Caco-2 (cell line): ENCODE measurements around the gene DROSHA. TPM values are rescaled to one million over a fixed set of nuclear protein-coding genes. Genes with fewer than 3 reads are reported as not detected.
A peak's percentile ranks its signal among the peaks of the same experiment; 100 is the strongest.

Experiments used
- BruUV-seq: library from RNA; stranded (reverse); fragments of 400-500 nt; replicated peaks from 2 replicates; lab custom pipeline; 2021; lab: Mats Ljungman, UMichigan
- CTCF ChIA-PET: fragments of 300-600 bp; sonication (Branson Sonifier 250); formaldehyde crosslinking; loops from one replicate; lab custom pipeline; 2022; ENCODE audit warnings: antibody characterized with exemption; lab: Charles Lee
- POLR2A ChIA-PET: fragments of 300-600 bp; sonication (Branson Sonifier 250); formaldehyde crosslinking; loops from one replicate; lab custom pipeline; 2022; ENCODE audit warnings: antibody characterized with exemption; lab: Charles Lee
- DNase-seq, 2 experiments: peaks; one replicate each; pipeline versions ENCODE4 v3.0.0 to v3.0.0-alpha.2; 2020 to 2022
- H3K27me3 ChIP-seq: replicated peaks from 2 replicates; pipeline ENCODE4 v1.6.0; 2011; ENCODE audit warnings: low read length; ENCODE audit not compliant: control insufficient read depth, insufficient read depth
- H3K36me3 ChIP-seq: 2 replicates; pipeline ENCODE4 v1.5.1; 2011; ENCODE audit warnings: low read length; ENCODE audit not compliant: control insufficient read depth, insufficient read depth
- H3K4me1 ChIP-seq: fragments of 250-450 bp; sonication (Bioruptor Pico); 2 replicates; pipeline ENCODE4 v1.5.1; 2020; ENCODE audit warnings: mild to moderate bottlenecking
- H3K4me3 ChIP-seq: 2 replicates; pipeline ENCODE4 v1.5.1; 2011; ENCODE audit warnings: low read depth, mild to moderate bottlenecking, control low read depth, low read length
- H3K9me3 ChIP-seq: fragments of 250-450 bp; sonication (Bioruptor Pico); 2 replicates; pipeline ENCODE4 v1.5.1; 2020; ENCODE audit warnings: mild to moderate bottlenecking, moderate library complexity
- H3K27ac Mint-ChIP-seq: one replicate; pipeline ENCODE4 v1.8.0; 2022; ENCODE audit warnings: mixed read lengths; ENCODE audit not compliant: unreplicated experiment
- H3K27me3 Mint-ChIP-seq: one replicate; pipeline ENCODE4 v1.8.0; 2022; ENCODE audit warnings: mixed read lengths; ENCODE audit not compliant: insufficient read depth, unreplicated experiment
- H3K36me3 Mint-ChIP-seq: one replicate; pipeline ENCODE4 v1.8.0; 2022; ENCODE audit warnings: mild to moderate bottlenecking, mixed read lengths; ENCODE audit not compliant: insufficient read depth, unreplicated experiment
- H3K4me1 Mint-ChIP-seq: one replicate; pipeline ENCODE4 v1.8.0; 2022; ENCODE audit warnings: low read depth, mixed read lengths; ENCODE audit not compliant: unreplicated experiment
- H3K4me3 Mint-ChIP-seq: one replicate; pipeline ENCODE4 v1.8.0; 2022; ENCODE audit warnings: mild to moderate bottlenecking, moderate library complexity, mixed read lengths; ENCODE audit not compliant: unreplicated experiment
- H3K9me3 Mint-ChIP-seq: one replicate; pipeline ENCODE4 v1.8.0; 2022; ENCODE audit warnings: mixed read lengths; ENCODE audit not compliant: unreplicated experiment
- CTCF ChIP-seq, 2 experiments: fragments of 200-600 bp in 1 of 2; IDR thresholded peaks; 1 replicate in 1 of 2; 2 replicates in 1 of 2; pipeline versions ENCODE4 v1.5.1 to v1.8.0; 2011 to 2022; ENCODE audit warnings: antibody characterized with exemption in 1 of 2, control low read depth in 1 of 2, inconsistent platforms in 1 of 2, low read depth in 1 of 2, low read length in 1 of 2, mild to moderate bottlenecking in 1 of 2, moderate library complexity in 1 of 2; ENCODE audit not compliant: insufficient read depth in 1 of 2, severe bottlenecking in 1 of 2, unreplicated experiment in 1 of 2
- intact Hi-C: fragments of 100-400 bp; cut with micrococcal nuclease; formaldehyde crosslinking; loops from one replicate; pipeline ENCODE4 v1.10.0; 2022; ENCODE audit not compliant: unreplicated experiment
- total RNA-seq: library from RNA; stranded (reverse); gene quantifications from 2 replicates; pipeline ENCODE4 v1.2.3, GENCODE V29; 2022

DROSHA gene
- total RNA-seq, 1 experiment from 2014 or later: 88.4 TPM

- no TSS peak for BruUV-seq
- peak overlapping the region; percentile 19 for H3K4me3 Mint-ChIP-seq
- CTCF ChIA-PET: no interaction called here
Measured at GRCh38 chr5:31534527-31535046, 2.7 kb upstream of the DROSHA start.

GRCh38 chr5:31531543-31531887 lies 378 bp downstream of the DROSHA start:
- H3K9me3 Mint-ChIP-seq: no peaks in the 10 kb centered on the region
- Histone ChIP-seq H3K9me3 (no peaks in the 10 kb centered on the region), H3K4me3 (peak overlapping the region; percentile 79), H3K27me3 (no peaks in the 10 kb centered on the region), H3K36me3 (no peaks in the 10 kb centered on the region; the same call in none of the 2 replicates), H3K4me1 (0 out of 2 replicates have a peak, but pooled peaks cover 16% of the 10 kb centered on the region)
- ChIA-PET CTCF (interaction anchor here (0.6 to 1.5 kb wide), 4 partner anchors 10 to 890 kb away, joined by 3 to 8 read pairs (median 4); no protein-coding TSS in a partner anchor), POLR2A (interaction anchor here (1.0 kb wide), 1 partner anchor 106 kb away, joined by 3 read pairs; no protein-coding TSS in a partner anchor)
- peaks cover 17% of the 10 kb centered on the region for H3K4me1 Mint-ChIP-seq
- H3K36me3 Mint-ChIP-seq: peaks cover 72% of the 10 kb centered on the region
- peak in 1 of 2 experiments; percentile 40 for DNase-seq
- no peak for TF ChIP-seq CTCF (IDR thresholded peaks at IDR 0.05; ENCODE audit: insufficient read depth in 1 of 2, low read depth in 1 of 2, low read length in 1 of 2, severe bottlenecking in 1 of 2, unreplicated experiment in 1 of 2)
- peak overlapping the region; percentile 98 for H3K27ac Mint-ChIP-seq
- no TSS peak for BruUV-seq
- no peaks in the 10 kb centered on the region for H3K27me3 Mint-ChIP-seq
- intact Hi-C loops: loop anchor here (5.0 kb wide), 1 partner anchor 561 kb away; no protein-coding TSS in a partner anchor
- H3K4me3 Mint-ChIP-seq: peak overlapping the region; percentile 94

More at GRCh38 chr5:31534527-31535046, 2.7 kb upstream of the DROSHA start:
- Histone ChIP-seq H3K9me3 (no peaks in the 10 kb centered on the region), H3K4me3 (no peak overlapping the region), H3K27me3 (no peaks in the 10 kb centered on the region), H3K36me3 (no peaks in the 10 kb centered on the region; the same call in 1 of the 2 replicates), H3K4me1 (0 out of 2 replicates have a peak, but pooled peaks cover 16% of the 10 kb centered on the region)
- Mint-ChIP-seq H3K27ac (no peak overlapping the region), H3K36me3 (peaks cover 62% of the 10 kb centered on the region), H3K9me3 (no peaks in the 10 kb centered on the region), H3K27me3 (no peaks in the 10 kb centered on the region), H3K4me1 (peaks cover 17% of the 10 kb centered on the region)
- TF ChIP-seq CTCF (IDR thresholded peaks at IDR 0.05; ENCODE audit: insufficient read depth in 1 of 2, low read depth in 1 of 2, low read length in 1 of 2, severe bottlenecking in 1 of 2, unreplicated experiment in 1 of 2): no peak
- intact Hi-C loops: loop anchor here (5.0 kb wide), 1 partner anchor 558 kb away; no protein-coding TSS in a partner anchor
- POLR2A ChIA-PET: no interaction called here
- no peak for DNase-seq

- Mint-ChIP-seq H3K27me3 (no peaks in the 10 kb centered on the region), H3K36me3 (peaks cover 72% of the 10 kb centered on the region), H3K9me3 (no peaks in the 10 kb centered on the region), H3K27ac (peak overlapping the region; percentile 98), H3K4me1 (peaks cover 17% of the 10 kb centered on the region), H3K4me3 (peak overlapping the region; percentile 94)
- no peak for DNase-seq
- 0 out of 2 replicates have a peak, but pooled peaks cover 16% of the 10 kb centered on the region for H3K4me1 ChIP-seq
- no peak for TF ChIP-seq CTCF (IDR thresholded peaks at IDR 0.05; ENCODE audit: insufficient read depth in 1 of 2, low read depth in 1 of 2, low read length in 1 of 2, severe bottlenecking in 1 of 2, unreplicated experiment in 1 of 2)
- H3K4me3 ChIP-seq: peak overlapping the region; percentile 79
- H3K36me3 ChIP-seq: peaks cover 1% of the 10 kb centered on the region
- TSS peak; percentile 74 for BruUV-seq
- intact Hi-C loops: loop anchor here (5.0 kb wide), 1 partner anchor 562 kb away; no protein-coding TSS in a partner anchor
- POLR2A ChIA-PET: interaction anchor here (0.7 kb wide), 1 partner anchor 1007 kb away, joined by 12 read pairs; no protein-coding TSS in a partner anchor
- no peaks in the 10 kb centered on the region for H3K9me3 ChIP-seq
- no peaks in the 10 kb centered on the region for H3K27me3 ChIP-seq
- CTCF ChIA-PET: interaction anchor here (0.6 to 1.5 kb wide), 2 partner anchors 9 to 278 kb away, joined by 3 read pairs; no protein-coding TSS in a partner anchor
Measured at GRCh38 chr5:31530541-31531265, 1.2 kb downstream of the DROSHA start.
